Activated CD4-positive, alpha-beta memory T cell treated with anti-CD3 and anti-CD28 coated beads, Interleukin-2, amount 10 ng/mL, durations not matched to agents 7 days and 5 days (primary cell): ENCODE measurements around the gene PCNT. TPM values are rescaled to one million over a fixed set of nuclear protein-coding genes. Genes with fewer than 3 reads are reported as not detected.

Experiments
- CTCF ChIA-PET: fragments of 350-600 bp; sonication (Branson Sonifier 250); formaldehyde crosslinking; loops from one replicate; lab custom pipeline; 2021; ENCODE audit warnings: antibody characterized with exemption, inconsistent platforms; lab: Charles Lee
- POLR2A ChIA-PET: fragments of 350-600 bp; sonication (Branson Sonifier 250); formaldehyde crosslinking; loops from one replicate; lab custom pipeline; 2021; ENCODE audit warnings: antibody characterized with exemption; lab: Charles Lee
- DNase-seq: peaks from one replicate; pipeline ENCODE4 v3.0.0-alpha.2; 2020
- H3K27ac Mint-ChIP-seq: one replicate; pipeline ENCODE4 v1.8.0; 2021; ENCODE audit warnings: mild to moderate bottlenecking, mixed read lengths
- H3K27me3 Mint-ChIP-seq: one replicate; pipeline ENCODE4 v1.8.0; 2021; ENCODE audit warnings: mixed read lengths
- H3K36me3 Mint-ChIP-seq: one replicate; pipeline ENCODE4 v1.8.0; 2021; ENCODE audit warnings: low read depth, mixed read lengths
- H3K4me1 Mint-ChIP-seq: one replicate; pipeline ENCODE4 v1.8.0; 2021; ENCODE audit warnings: mixed read lengths
- H3K4me3 Mint-ChIP-seq: one replicate; pipeline ENCODE4 v1.8.0; 2021; ENCODE audit warnings: mild to moderate bottlenecking, mixed read lengths
- H3K9me3 Mint-ChIP-seq: one replicate; pipeline ENCODE4 v1.8.0; 2021; ENCODE audit warnings: mixed read lengths
- total RNA-seq, 2 experiments: library from RNA; stranded (reverse); gene quantifications; one replicate each; pipeline ENCODE4 v1.2.3, GENCODE V29; 2021

The PCNT gene
- total RNA-seq, 2 experiments from 2014 or later, result 63.7 to 63.9 TPM

DNA sequence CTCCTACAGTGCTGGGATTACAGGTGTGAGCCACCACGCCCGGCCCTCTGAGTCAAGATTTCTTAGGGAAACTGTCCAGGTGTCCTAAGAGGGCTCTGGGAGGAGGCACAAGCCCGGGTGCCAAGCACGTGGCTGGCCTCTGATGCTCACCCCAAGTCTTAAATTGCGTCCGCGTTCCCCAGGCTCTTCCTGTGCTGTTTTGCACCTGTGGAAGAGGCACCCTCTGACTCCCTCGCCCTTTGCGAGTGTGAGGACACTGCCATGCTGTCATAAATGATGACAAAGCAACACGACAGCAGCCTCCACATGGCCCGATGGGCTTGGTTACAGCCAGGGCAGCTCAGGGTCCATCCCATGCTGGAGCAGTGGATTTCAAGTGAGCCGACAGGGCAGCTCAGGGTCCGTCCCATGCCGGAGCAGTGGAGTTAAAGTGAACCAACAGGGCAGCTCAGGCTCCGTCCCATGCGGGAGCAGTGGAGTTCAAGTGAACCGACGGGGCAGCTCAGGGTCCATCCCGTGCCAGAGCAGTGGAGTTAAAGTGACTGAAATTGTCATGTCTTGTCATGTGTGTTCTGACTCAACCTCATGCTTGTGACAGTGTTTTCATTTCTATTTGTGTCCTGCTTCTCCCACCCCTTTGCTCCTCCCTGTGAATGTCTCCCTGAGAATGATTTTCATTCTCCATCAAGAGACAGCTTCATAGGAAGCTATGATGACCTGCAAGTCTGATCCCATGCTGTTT is 33.9 kb downstream of the PCNT start:
- Mint-ChIP-seq H3K36me3 (peaks cover 52% of the 10 kb centered on the region), H3K27me3 (no peaks in the 10 kb centered on the region), H3K4me1 (no peaks in the 10 kb centered on the region), H3K4me3 (no peak overlapping the region), H3K9me3 (no peaks in the 10 kb centered on the region), H3K27ac (no peak overlapping the region)
- POLR2A ChIA-PET, result no interaction called here
- DNase-seq, result no peak
- CTCF ChIA-PET, result no interaction called here

DNA sequence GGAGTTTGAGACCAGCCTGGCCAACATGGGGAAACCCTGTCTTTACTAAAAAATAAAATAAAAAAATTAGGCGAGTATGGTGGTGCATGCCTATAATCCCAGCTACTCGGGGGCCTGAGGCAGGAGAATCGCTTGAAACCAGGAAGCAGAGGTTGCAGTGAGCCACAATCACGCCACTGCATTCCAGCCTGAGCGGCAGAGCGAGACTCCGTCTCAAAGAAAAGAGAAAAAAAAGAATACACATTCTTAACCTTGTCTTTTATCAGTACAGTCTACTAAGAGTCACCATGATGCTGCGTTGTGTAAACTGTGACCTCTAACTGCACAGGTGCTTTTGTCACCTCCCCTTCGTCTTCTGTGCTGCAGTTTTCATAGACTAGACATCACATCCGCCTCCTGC is 37.2 kb downstream of the PCNT start:
- Mint-ChIP-seq H3K4me3 (no peak overlapping the region), H3K27ac (no peak overlapping the region), H3K27me3 (no peaks in the 10 kb centered on the region), H3K4me1 (no peaks in the 10 kb centered on the region), H3K9me3 (no peaks in the 10 kb centered on the region), H3K36me3 (peaks cover 53% of the 10 kb centered on the region)
- no peak for DNase-seq
- ChIA-PET POLR2A (no interaction called here), CTCF (no interaction called here)

DNA sequence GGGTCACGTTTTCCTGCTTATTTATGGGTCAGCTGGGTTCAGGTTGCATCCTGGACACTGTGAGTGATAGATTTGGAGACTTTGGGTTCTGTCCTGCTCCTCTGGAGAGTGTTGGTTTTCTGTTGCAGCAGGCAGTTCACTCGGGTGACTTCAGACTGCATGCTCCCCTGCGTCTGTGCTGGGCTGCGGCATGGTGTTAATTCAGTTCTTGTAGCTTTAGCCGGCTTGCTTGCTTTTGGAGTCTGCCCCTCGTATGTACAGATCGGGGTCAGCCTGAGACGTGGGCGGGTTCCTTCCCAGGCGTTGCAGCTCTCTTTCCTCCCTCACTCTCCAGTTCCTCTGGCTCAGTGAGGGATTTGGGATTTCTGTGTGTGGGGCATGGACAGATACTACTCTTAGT is 38.0 kb downstream of the PCNT start:
- Mint-ChIP-seq H3K4me1 (peaks cover 2% of the 10 kb centered on the region), H3K9me3 (no peaks in the 10 kb centered on the region), H3K36me3 (peaks cover 60% of the 10 kb centered on the region), H3K27me3 (no peaks in the 10 kb centered on the region), H3K27ac (no peak overlapping the region), H3K4me3 (no peak overlapping the region)
- CTCF ChIA-PET, result no interaction called here
- POLR2A ChIA-PET, result no interaction called here
- no peak for DNase-seq

DNA sequence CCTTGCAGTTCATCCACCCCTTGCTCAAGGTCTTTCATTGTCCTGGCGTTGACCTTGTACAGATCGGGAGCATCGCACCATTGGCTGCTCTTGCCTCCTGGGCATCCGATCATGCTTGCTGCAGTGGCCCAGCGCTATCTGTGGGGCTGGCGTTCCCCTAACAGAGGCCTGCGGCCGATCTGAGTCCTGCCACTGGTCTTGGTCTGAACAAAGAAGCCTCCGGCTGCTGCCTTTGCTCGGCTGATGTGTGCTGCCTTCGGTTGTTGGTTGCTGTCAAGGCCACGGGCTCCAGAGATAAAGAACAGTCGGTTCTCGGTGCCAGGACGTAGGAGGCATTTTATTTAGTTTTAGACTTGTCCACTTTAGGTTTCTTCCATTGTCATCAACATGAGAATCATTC is 39.0 kb downstream of the PCNT start:
- ChIA-PET POLR2A (no interaction called here), CTCF (no interaction called here)
- Mint-ChIP-seq H3K27me3 (no peaks in the 10 kb centered on the region), H3K9me3 (no peaks in the 10 kb centered on the region), H3K4me1 (peaks cover 7% of the 10 kb centered on the region), H3K36me3 (peaks cover 55% of the 10 kb centered on the region), H3K27ac (no peak overlapping the region), H3K4me3 (no peak overlapping the region)
- DNase-seq, result no peak

DNA sequence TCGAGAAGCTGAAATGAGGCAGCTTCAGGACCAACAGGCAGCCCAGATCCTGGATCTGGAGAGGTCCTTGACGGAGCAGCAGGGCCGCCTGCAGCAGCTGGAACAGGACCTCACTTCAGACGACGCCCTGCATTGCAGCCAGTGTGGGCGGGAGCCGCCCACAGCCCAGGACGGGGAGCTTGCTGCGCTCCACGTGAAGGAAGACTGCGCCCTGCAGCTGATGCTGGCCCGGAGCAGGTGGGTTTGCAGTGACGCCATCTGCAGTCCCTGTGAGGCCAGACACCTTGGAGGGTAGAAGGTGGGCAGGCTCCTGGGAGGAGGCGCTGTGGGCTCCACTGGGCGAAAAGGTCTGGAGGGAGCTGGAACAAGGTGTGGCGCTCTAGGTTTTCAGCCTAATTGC is 39.7 kb downstream of the PCNT start:
- Mint-ChIP-seq H3K27me3 (no peaks in the 10 kb centered on the region), H3K27ac (no peak overlapping the region), H3K4me3 (no peak overlapping the region), H3K9me3 (no peaks in the 10 kb centered on the region), H3K36me3 (peaks cover 55% of the 10 kb centered on the region), H3K4me1 (peaks cover 14% of the 10 kb centered on the region)
- CTCF ChIA-PET, result no interaction called here
- POLR2A ChIA-PET, result no interaction called here
- DNase-seq, result no peak

DNA sequence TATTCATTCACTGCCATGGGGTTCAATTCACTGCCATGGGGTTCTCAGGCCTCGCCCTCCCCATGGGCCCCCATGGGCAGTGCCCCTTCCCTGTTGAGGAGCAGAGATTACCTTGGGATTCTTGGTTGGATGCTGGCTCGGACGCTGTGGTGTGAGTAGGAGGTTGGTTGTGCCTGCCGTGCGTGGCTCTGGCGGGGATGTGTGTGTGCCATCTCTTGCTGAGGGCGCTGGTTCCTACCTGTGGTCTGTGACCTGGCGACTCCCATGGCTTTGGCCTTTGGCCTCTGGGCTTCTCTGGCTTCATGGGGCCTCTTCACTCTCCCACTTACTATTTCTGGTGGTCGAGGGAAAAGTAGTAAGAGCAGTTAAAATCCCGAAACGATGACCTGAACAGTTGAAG is 42.1 kb downstream of the PCNT start:
- Mint-ChIP-seq H3K27me3 (no peaks in the 10 kb centered on the region), H3K27ac (no peak overlapping the region), H3K36me3 (peaks cover 62% of the 10 kb centered on the region), H3K9me3 (no peaks in the 10 kb centered on the region), H3K4me3 (no peak overlapping the region), H3K4me1 (peaks cover 27% of the 10 kb centered on the region)
- ChIA-PET POLR2A (no interaction called here), CTCF (no interaction called here)
- DNase-seq, result no peak

DNA sequence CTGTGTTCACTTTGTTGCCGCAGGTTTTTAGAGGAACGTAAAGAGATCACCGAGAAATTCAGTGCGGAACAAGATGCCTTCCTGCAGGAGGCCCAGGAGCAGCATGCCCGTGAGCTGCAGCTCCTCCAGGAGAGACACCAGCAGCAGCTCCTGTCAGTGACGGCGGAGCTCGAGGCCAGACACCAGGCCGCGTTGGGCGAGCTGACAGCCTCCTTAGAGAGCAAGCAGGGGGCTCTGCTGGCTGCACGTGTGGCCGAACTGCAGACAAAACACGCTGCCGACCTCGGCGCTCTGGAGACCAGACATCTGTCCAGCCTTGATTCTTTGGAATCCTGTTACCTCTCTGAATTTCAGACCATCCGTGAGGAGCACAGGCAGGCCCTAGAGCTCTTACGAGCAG is 42.6 kb downstream of the PCNT start:
- H3K4me1 Mint-ChIP-seq, result peaks cover 31% of the 10 kb centered on the region
- no peak overlapping the region for H3K4me3 Mint-ChIP-seq
- peaks cover 61% of the 10 kb centered on the region for H3K36me3 Mint-ChIP-seq
- no peak for DNase-seq
- ChIA-PET POLR2A (no interaction called here), CTCF (no interaction called here)
- H3K27ac Mint-ChIP-seq, result no peak overlapping the region
- no peaks in the 10 kb centered on the region for H3K27me3 Mint-ChIP-seq
- no peaks in the 10 kb centered on the region for H3K9me3 Mint-ChIP-seq

DNA sequence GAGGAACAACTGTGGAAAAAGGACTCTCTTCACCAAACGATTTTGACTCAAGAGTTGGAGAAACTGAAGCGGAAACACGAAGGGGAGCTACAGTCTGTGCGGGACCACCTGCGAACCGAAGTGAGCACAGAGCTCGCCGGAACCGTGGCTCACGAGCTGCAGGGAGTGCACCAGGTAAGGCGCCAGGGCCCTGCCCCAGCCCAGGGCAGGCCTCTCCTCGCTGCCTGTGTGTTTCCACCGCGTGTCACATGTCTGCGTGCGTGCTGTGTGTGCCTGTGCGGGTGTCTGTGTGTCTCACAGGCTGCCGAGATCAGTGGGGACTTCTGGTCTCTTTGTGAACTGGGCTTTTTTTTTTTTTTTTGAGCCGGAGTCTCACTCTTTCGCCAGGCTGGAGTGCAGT is 43.0 kb downstream of the PCNT start:
- H3K36me3 Mint-ChIP-seq, result peaks cover 61% of the 10 kb centered on the region
- no peaks in the 10 kb centered on the region for H3K27me3 Mint-ChIP-seq
- H3K27ac Mint-ChIP-seq, result no peak overlapping the region
- peaks cover 33% of the 10 kb centered on the region for H3K4me1 Mint-ChIP-seq
- H3K4me3 Mint-ChIP-seq, result no peak overlapping the region
- H3K9me3 Mint-ChIP-seq, result no peaks in the 10 kb centered on the region
- POLR2A ChIA-PET, result no interaction called here
- DNase-seq, result no peak
- CTCF ChIA-PET, result no interaction called here

DNA sequence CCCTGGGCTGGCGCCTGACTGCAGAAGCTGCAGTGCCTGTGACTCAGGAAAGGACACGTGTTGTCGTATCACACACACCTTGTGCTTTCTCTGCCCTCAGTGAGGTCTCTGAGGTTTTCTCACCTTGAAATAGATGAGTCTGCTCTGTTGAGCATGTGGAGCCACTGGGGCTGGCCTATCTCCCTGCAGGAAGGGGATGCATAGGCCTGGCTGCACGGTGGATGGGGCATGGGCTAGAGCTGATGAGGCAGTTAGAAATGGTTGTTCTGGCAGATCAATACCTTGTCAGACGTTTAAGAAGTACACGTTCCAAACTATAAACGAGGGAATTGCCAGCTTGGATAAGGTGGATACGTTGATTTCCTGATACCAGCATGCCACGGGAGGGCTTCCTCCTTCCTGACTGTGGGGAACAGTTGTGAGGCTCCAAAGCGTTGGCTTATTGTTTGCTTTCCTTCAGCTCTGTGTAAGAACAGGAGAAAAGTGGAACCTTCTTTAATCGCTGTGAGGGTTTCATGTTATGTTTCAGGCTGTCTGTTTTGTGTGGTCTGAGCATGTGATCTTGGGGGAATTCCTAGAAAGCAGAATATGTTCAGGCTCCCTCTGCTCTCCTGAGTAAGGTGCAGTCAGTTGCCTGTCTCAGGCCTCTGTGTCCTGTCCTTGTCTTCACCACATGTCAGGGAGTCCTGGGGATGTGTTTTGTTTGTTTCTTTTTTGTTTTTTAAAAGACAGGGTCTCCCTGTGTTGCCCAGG is 44.8 kb downstream of the PCNT start:
- CTCF ChIA-PET, result interaction anchor here (0.8 to 1.8 kb wide), 2 partner anchors 225 to 398 kb away, joined by 3 to 6 read pairs; no protein-coding TSS in a partner anchor
- peaks cover 33% of the 10 kb centered on the region for H3K4me1 Mint-ChIP-seq

DNA sequence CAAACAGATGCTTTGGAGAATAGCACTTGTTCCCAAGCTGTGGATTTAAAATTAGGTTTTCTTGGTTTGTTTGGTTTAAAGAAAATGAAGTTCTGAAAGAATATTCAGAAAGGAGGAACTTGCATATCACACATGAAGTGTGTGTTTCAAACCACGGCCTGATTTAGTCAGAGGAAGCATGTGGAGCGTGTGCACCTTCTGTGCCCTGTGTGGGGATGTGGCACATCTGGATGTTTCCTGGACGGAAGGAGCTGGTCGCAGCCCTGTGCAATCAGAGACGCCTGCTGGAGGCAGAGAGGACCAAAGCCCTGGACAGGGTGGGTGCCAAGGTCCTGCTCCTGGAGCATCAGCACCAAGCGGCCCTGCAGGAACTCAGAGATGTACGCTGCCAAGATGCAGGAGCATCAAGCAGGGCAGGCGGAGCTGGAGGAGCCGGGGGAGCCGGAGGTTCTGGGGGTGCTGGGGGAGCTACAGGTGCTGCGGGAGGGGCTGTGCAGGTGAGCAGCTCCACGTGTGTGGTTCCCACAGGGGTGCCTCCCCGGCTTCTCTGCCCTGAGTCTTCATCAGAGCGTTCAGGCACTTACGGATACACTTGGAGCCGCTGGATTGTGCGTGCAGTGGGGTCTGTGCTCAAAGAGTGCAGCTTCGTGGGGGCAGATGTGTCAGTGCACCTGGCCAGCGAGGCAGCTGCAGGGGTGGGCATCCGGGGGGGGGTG is 45.7 kb downstream of the PCNT start:
- peaks cover 57% of the 10 kb centered on the region for H3K36me3 Mint-ChIP-seq
- H3K4me1 Mint-ChIP-seq, result peaks cover 33% of the 10 kb centered on the region
- no peak for DNase-seq
- H3K9me3 Mint-ChIP-seq, result no peaks in the 10 kb centered on the region
- no peak overlapping the region for H3K27ac Mint-ChIP-seq
- ChIA-PET POLR2A (interaction anchor here (1.2 to 2.3 kb wide), 4 partner anchors 42 to 85 kb away, joined by 3 to 9 read pairs (median 4); partner anchors contain the start of genes C21orf58 and PCNT), CTCF (interaction anchor here (0.8 to 1.8 kb wide), 2 partner anchors 226 to 399 kb away, joined by 3 to 6 read pairs; no protein-coding TSS in a partner anchor)
- no peak overlapping the region for H3K4me3 Mint-ChIP-seq
- H3K27me3 Mint-ChIP-seq, result no peaks in the 10 kb centered on the region

More for the DNA sequence above, 44.8 kb downstream of the PCNT start:
- peak; percentile 67 for DNase-seq
- H3K27ac Mint-ChIP-seq, result peak overlapping the region; percentile 83
- peak overlapping the region; percentile 14 for H3K4me3 Mint-ChIP-seq
- peaks cover 59% of the 10 kb centered on the region for H3K36me3 Mint-ChIP-seq
- POLR2A ChIA-PET, result interaction anchor here (1.1 to 2.3 kb wide), 5 partner anchors 43 to 84 kb away, joined by 3 to 9 read pairs (median 3); partner anchors contain the start of genes C21orf58 and PCNT
- no peaks in the 10 kb centered on the region for H3K27me3 Mint-ChIP-seq
- H3K9me3 Mint-ChIP-seq, result no peaks in the 10 kb centered on the region

DNA sequence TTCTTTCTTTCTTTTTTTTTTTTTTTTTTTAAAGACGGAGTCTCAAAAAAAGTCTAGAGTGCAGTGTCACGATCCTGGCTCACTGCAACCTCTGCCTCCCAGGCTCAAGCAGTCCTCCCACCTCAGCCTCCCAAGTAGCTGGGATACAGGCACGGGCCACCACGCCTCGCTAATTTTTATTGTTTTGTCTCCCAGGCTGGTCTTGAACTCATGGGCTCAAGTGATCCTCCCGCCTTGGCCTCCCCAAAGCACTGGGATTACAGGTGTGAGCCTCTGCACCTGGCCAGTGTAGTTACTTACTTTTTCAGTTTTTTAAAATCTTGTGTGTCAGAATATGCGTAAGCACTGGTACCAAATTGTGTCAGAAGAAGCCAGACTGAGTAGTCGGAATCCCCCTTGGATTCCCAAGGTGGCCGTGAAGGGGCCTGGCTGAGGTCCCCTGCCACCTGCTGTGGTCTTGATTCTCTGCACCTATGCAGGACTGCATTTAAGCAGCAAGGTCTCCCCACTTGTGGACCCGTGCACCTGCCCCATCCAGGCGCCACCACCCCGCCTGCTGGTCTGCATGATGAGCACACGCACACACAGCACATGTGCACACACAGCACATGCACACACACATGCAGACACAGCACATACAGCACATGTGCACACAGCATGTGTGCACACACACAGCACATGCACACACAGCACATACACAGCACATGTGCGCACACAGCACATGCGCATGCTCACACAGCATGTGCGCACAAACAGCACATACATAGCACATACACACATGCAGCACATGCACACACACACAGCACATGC is 47.5 kb downstream of the PCNT start:
- POLR2A ChIA-PET, result no interaction called here
- no peak overlapping the region for H3K4me3 Mint-ChIP-seq
- no peaks in the 10 kb centered on the region for H3K27me3 Mint-ChIP-seq
- no peak overlapping the region for H3K27ac Mint-ChIP-seq
- no peaks in the 10 kb centered on the region for H3K9me3 Mint-ChIP-seq
- H3K36me3 Mint-ChIP-seq, result peaks cover 46% of the 10 kb centered on the region
- H3K4me1 Mint-ChIP-seq, result peaks cover 33% of the 10 kb centered on the region
- CTCF ChIA-PET, result no interaction called here
- no peak for DNase-seq

DNA sequence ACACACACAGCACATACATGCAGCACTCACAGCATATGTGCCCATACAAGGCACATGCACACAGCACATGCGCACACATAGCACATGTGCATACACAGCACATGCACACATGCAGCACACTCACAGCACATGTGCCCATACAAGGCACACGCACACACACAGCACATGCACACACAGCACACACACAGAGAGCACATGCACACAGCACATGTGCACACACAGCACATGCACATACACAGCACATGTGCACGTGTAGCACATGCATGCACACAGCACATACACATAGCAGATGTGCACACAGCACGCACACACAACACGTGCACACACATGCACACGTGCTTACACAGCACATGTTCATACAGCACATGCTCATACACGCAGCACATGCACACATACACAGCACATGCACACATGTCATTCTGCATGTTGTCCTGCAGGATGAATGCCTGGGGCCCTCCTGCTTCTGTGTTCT is 48.1 kb downstream of the PCNT start:
- Mint-ChIP-seq H3K4me3 (no peak overlapping the region), H3K27ac (no peak overlapping the region), H3K4me1 (peaks cover 31% of the 10 kb centered on the region), H3K27me3 (no peaks in the 10 kb centered on the region), H3K9me3 (no peaks in the 10 kb centered on the region), H3K36me3 (peaks cover 40% of the 10 kb centered on the region)
- POLR2A ChIA-PET, result no interaction called here
- CTCF ChIA-PET, result no interaction called here
- DNase-seq, result no peak
